ENCODE measurements around the gene NNAT.

Gene NNAT

GRCh38 chr20:37566590-37567330 is 45.7 kb downstream of the NNAT start:
- no peak for DNase-seq (ENCODE audit: low read depth, low spot score)

GRCh38 chr20:37567331-37567665 is 46.2 kb downstream of the NNAT start:
- DNase-seq (ENCODE audit: low read depth, low spot score): no peak

GRCh38 chr20:37567671-37568588 is 46.9 kb downstream of the NNAT start:
- DNase-seq (ENCODE audit: low read depth, low spot score): no peak

GRCh38 chr20:37570419-37570818 is 49.4 kb downstream of the NNAT start:
- no peak for DNase-seq (ENCODE audit: low read depth, low spot score)

- DNase-seq (ENCODE audit: low read depth, low spot score): no peak
Measured at GRCh38 chr20:37571033-37571432, 50.0 kb downstream of the NNAT start.

All from astrocyte of the hippocampus (primary cell).